Measurements from ENCODE around the gene KCNJ8.

GRCh38 chr12:21814814-21815213, 40.3 kb upstream of the KCNJ8 start:
- TF ChIP-seq CTCF (IDR thresholded peaks at IDR 0.05) (no peak), TCF7L2 (IDR thresholded peaks at IDR 0.05; ENCODE audit: low read depth, low read length) (no peak), SIN3A (IDR thresholded peaks at IDR 0.05; ENCODE audit: borderline replicate concordance, insufficient read depth, low read depth, low read length) (no peak)
